ENCODE measurements around the gene MEGF6. TPM values are rescaled to one million over a fixed set of nuclear protein-coding genes. Genes with fewer than 3 reads are reported as not detected.

Gene MEGF6
- total RNA-seq, 1 donor from 2014 or later: 1.7 TPM

DNA sequence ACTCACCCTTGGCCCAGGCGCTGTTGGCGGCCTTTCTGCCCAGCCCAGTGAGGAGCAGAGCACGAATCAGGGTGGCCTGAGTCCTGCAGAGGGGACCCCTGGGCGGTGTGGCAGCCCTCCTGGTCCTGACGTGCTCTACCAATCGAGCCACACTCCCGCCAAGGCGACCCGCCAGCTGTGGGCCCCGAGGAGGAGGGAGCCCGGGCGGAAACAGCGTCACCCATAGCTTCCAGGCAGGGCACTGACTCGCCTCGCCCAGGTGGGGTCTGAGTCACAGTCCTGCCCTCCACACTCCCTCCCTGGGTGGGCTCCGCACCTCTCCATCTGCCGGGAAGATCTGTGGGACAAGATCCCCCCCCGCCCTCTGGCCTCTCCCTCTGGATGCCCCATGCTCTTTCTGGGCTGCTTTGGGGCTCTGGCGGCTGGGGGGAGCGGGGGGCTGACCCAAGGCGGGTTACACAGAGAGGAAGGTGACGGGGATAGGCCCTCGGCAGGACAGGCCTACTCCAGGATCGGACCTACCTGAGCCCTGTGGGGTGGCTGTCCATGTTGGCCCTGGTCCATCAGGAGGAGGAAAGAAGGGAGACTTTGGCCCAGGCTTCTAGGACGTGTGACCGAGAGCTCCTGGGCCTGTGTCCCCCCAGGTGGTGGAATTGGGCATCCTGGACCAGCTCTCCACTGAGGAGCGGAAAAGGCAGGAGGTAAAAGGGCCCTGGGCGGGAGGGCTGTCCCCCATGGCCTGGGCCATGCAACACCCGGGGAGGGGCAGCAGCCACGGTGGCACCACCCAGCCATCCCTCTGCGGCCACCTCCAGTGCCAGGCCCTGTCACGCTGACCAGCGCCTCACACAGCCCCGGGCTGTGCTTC is 142.8 kb downstream of the MEGF6 start:
- no peak overlapping the region for H3K27ac Mint-ChIP-seq
- no peak for DNase-seq (ENCODE audit: low spot score)
- intact Hi-C loops (cut with micrococcal nuclease): no loop called here

GRCh38 chr1:3467096-3468036 is 143.9 kb downstream of the MEGF6 start:
- intact Hi-C loops (cut with micrococcal nuclease): no loop called here
- no peak for DNase-seq (ENCODE audit: low spot score)
- Mint-ChIP-seq H3K4me1 (ENCODE audit: low read depth) (no peaks in the 10 kb centered on the region), H3K27me3 (ENCODE audit: low read depth) (no peaks in the 10 kb centered on the region), H3K36me3 (ENCODE audit: low read depth) (no peaks in the 10 kb centered on the region), H3K27ac (no peak overlapping the region), H3K4me3 (ENCODE audit: low read depth) (no peak overlapping the region), H3K9me3 (no peaks in the 10 kb centered on the region)

More for the DNA sequence above, 142.8 kb downstream of the MEGF6 start:
- H3K4me3 Mint-ChIP-seq (ENCODE audit: low read depth): no peak overlapping the region
- no peaks in the 10 kb centered on the region for H3K36me3 Mint-ChIP-seq (ENCODE audit: low read depth)
- H3K9me3 Mint-ChIP-seq: no peaks in the 10 kb centered on the region
- no peaks in the 10 kb centered on the region for H3K4me1 Mint-ChIP-seq (ENCODE audit: low read depth)
- H3K27me3 Mint-ChIP-seq (ENCODE audit: low read depth): no peaks in the 10 kb centered on the region

DNA sequence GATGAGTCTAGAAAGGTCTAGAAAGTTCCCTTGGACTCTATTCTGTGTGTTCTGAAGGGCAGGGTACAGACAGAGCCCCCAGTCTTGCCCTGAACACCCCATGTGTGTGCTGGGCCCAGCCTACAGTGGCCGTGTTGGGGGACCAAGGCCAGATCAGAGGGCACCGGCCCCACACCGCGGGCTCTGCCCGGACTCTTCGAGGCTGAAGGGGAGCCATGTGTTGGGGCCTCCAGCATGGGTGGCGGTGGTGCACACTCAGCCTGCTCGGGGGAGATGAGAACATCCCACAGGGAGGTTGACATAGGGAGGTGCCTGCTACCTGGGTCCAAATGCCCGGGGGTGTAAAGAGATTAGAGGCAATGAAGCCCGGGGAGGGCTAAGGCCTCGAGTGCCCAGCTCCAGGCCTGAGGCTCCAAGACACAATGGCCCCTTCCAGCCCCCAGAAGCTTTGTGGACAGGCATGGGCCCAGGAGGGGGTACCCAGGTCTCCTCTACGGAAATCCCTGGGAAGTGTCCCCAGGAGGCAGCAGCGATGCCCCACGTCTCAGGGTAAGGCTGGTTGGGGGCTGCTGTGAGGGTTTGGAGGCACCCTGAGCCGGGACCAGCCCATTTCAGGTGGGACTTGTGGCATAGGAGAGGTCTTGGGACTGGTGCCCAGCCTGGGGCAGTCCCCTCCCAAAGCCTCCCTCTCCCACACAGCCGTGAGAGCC is 144.8 kb downstream of the MEGF6 start:
- no peaks in the 10 kb centered on the region for H3K4me1 Mint-ChIP-seq (ENCODE audit: low read depth)
- H3K4me3 Mint-ChIP-seq (ENCODE audit: low read depth): no peak overlapping the region
- no peaks in the 10 kb centered on the region for H3K36me3 Mint-ChIP-seq (ENCODE audit: low read depth)
- H3K27ac Mint-ChIP-seq: no peak overlapping the region
- no peak for DNase-seq (ENCODE audit: low spot score)
- H3K27me3 Mint-ChIP-seq (ENCODE audit: low read depth): no peaks in the 10 kb centered on the region
- intact Hi-C loops (cut with micrococcal nuclease): no loop called here
- H3K9me3 Mint-ChIP-seq: no peaks in the 10 kb centered on the region

DNA sequence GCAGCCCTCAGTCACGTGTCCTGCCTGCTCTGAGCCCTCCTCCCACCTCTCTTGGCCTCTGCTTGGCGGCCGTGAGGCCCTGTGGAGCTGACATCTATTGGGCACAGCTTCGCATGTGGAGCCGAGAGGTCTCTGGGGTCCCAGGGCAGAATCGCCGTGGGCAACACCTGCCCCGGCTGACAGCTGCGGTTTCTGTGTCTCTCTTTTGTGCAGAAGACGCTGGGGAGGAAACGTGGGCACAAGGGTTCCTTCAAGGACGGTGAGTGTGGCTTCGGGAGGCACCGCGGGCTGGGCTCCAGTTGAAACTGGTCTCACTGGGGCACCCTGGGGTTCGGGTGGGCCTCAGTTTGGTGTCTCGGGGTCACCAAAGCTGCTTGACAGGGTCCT is 145.4 kb downstream of the MEGF6 start:
- no peak overlapping the region for H3K4me3 Mint-ChIP-seq (ENCODE audit: low read depth)
- no peaks in the 10 kb centered on the region for H3K4me1 Mint-ChIP-seq (ENCODE audit: low read depth)
- no peaks in the 10 kb centered on the region for H3K27me3 Mint-ChIP-seq (ENCODE audit: low read depth)
- no peak overlapping the region for H3K27ac Mint-ChIP-seq
- no peak for DNase-seq (ENCODE audit: low spot score)
- H3K9me3 Mint-ChIP-seq: no peaks in the 10 kb centered on the region
- intact Hi-C loops (cut with micrococcal nuclease): no loop called here
- H3K36me3 Mint-ChIP-seq (ENCODE audit: low read depth): no peaks in the 10 kb centered on the region

DNA sequence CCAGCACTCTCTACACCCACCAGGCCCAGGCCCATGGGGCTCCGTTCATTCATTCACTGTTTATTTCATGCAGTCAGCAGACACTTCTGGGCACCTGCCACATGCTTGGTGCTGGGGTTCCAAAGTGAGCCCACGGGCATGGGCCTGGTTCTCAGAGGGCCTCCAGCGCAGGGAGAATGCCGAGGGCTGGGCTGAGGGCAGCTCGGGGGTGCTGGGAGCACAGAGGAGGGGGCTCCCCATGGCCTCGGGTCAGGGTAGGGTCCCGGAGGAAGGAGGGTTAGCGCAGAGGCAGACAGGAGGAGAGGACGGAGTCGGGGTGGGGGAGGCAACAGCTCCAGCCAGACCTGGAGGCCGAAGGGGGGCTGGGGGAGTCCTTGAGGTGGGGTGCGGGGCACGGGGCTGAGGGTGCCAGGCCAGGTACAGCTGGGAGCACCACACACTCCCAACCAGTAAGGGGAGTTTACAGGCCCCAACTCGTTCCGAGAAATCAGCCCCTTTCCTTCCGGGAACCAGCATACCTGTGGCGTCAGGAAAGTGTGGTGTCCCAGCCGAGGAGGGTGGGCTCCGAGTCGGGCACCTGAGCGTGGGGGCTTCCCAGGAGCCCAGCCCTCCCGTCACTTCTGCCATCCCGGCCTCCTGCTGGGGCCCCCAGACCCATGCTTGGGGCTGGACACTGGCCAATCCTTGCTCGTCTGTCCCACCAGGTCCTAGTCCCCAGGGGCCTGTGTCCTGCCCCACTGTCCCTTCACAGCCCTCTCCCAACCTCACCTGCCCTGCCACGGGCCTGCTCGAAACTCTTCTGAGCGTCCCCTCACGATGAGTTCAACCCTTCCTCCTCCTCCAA is 146.0 kb downstream of the MEGF6 start:
- H3K36me3 Mint-ChIP-seq (ENCODE audit: low read depth): no peaks in the 10 kb centered on the region
- no peaks in the 10 kb centered on the region for H3K4me1 Mint-ChIP-seq (ENCODE audit: low read depth)
- no peak for DNase-seq (ENCODE audit: low spot score)
- H3K27ac Mint-ChIP-seq: no peak overlapping the region
- no peaks in the 10 kb centered on the region for H3K27me3 Mint-ChIP-seq (ENCODE audit: low read depth)
- H3K9me3 Mint-ChIP-seq: no peaks in the 10 kb centered on the region
- intact Hi-C loops (cut with micrococcal nuclease): no loop called here
- H3K4me3 Mint-ChIP-seq (ENCODE audit: low read depth): no peak overlapping the region

DNA sequence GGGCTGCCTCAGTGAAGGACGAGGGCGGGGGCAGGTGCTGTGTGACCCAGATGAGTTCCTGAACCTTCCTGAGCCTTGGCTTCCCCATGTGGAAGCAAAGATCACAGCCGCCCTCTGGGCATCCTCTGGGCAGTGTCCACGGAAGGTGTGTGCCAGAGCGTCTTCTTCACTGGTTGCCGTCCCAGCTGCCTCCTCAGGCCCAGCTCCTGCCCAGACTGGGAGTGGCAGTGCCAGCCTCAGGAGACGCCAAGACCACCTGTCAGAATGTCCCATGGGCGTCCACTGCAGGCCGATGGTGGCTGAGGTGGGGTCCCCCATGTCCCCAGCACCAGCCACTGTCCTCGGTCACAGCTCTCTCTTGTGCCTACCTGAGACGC is 146.7 kb downstream of the MEGF6 start:
- no peak overlapping the region for H3K27ac Mint-ChIP-seq
- no peak overlapping the region for H3K4me3 Mint-ChIP-seq (ENCODE audit: low read depth)
- no peak for DNase-seq (ENCODE audit: low spot score)
- intact Hi-C loops (cut with micrococcal nuclease): no loop called here
- no peaks in the 10 kb centered on the region for H3K9me3 Mint-ChIP-seq
- H3K4me1 Mint-ChIP-seq (ENCODE audit: low read depth): no peaks in the 10 kb centered on the region
- no peaks in the 10 kb centered on the region for H3K27me3 Mint-ChIP-seq (ENCODE audit: low read depth)
- H3K36me3 Mint-ChIP-seq (ENCODE audit: low read depth): no peaks in the 10 kb centered on the region

DNA sequence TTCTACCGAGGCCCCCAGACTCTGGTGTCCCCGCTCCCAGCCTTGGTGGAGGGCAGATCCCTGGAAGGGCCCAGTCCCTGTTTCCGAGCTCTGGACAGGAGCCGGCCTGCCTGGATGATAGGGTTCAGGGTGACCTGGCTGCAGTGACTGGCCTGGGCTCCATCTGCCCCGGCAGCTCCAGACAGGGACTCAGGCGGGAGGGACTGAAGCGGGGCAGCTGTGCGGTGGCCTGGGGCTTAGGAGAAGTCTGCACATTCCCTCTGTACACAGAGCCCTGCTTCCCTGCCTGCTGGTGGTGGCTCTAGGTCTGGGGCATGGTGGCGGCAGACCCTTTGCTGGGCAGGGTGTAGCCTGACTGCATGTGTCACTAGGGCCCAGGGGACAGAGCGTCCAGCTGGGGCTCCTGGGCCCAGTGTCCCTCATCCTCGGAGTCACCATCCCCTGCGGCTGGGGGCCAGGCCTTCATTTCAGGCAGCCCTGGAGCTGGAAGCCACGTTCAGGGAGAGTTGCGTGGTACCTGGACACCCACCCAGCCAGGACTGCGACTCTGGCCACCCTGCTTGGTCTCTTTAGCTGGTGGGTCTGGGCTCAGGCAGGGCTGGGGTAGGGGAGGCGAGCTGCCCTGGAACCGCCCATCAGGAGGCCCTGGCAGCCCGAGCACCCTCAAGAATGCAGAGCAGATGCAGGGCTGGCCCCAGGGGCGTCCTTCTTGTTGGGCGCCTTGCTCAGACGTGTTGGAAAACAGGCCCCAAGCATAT is 147.2 kb downstream of the MEGF6 start:
- no peak for DNase-seq (ENCODE audit: low spot score)
- no peaks in the 10 kb centered on the region for H3K4me1 Mint-ChIP-seq (ENCODE audit: low read depth)
- no peaks in the 10 kb centered on the region for H3K36me3 Mint-ChIP-seq (ENCODE audit: low read depth)
- H3K4me3 Mint-ChIP-seq (ENCODE audit: low read depth): no peak overlapping the region
- H3K27ac Mint-ChIP-seq: no peak overlapping the region
- H3K9me3 Mint-ChIP-seq: no peaks in the 10 kb centered on the region
- intact Hi-C loops (cut with micrococcal nuclease): no loop called here
- H3K27me3 Mint-ChIP-seq (ENCODE audit: low read depth): no peaks in the 10 kb centered on the region

DNA sequence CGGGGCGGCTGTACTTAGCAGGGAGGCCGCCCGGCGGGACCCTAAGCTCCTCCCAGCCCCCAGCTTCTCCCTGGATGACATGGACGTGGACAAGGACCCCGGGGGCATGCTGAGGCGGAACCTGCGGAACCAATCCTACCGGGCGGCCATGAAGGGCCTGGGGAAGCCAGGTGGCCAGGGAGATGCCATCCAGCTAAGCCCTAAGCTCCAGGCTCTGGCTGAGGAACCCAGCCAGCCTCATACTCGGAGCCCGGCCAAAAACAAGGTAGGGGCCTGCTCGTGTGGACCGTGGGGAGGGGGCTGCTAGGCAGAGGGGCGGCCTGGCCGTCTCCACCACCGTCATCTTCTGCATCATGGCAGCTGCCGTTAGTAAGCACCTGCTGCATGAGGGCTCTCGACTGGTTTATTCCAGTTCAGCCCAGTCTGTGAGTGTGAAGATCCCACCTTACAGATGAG is 147.9 kb downstream of the MEGF6 start:
- no peak overlapping the region for H3K27ac Mint-ChIP-seq
- intact Hi-C loops (cut with micrococcal nuclease): no loop called here
- H3K9me3 Mint-ChIP-seq: no peaks in the 10 kb centered on the region
- DNase-seq (ENCODE audit: low spot score): no peak
- H3K27me3 Mint-ChIP-seq (ENCODE audit: low read depth): no peaks in the 10 kb centered on the region
- no peaks in the 10 kb centered on the region for H3K4me1 Mint-ChIP-seq (ENCODE audit: low read depth)
- H3K36me3 Mint-ChIP-seq (ENCODE audit: low read depth): no peaks in the 10 kb centered on the region
- no peak overlapping the region for H3K4me3 Mint-ChIP-seq (ENCODE audit: low read depth)

DNA sequence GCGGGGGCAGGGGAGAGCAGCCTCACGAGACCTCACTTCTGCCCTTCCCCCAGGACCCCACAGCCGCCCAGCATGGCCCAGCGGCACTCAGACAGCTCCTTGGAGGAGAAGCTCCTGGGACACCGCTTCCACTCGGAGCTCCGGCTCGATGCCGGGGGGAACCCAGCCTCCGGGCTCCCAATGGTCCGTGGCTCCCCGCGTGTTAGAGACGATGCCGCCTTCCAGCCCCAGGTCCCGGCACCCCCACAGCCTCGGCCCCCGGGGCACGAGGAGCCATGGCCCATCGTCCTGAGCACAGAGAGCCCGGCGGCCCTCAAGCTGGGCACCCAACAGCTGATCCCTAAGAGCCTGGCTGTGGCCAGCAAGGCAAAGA is 148.3 kb downstream of the MEGF6 start:
- no peaks in the 10 kb centered on the region for H3K27me3 Mint-ChIP-seq (ENCODE audit: low read depth)
- H3K27ac Mint-ChIP-seq: no peak overlapping the region
- intact Hi-C loops (cut with micrococcal nuclease): no loop called here
- H3K36me3 Mint-ChIP-seq (ENCODE audit: low read depth): no peaks in the 10 kb centered on the region
- no peaks in the 10 kb centered on the region for H3K4me1 Mint-ChIP-seq (ENCODE audit: low read depth)
- DNase-seq (ENCODE audit: low spot score): no peak
- no peaks in the 10 kb centered on the region for H3K9me3 Mint-ChIP-seq
- no peak overlapping the region for H3K4me3 Mint-ChIP-seq (ENCODE audit: low read depth)

- Mint-ChIP-seq H3K27me3 (ENCODE audit: low read depth) (no peaks in the 10 kb centered on the region), H3K36me3 (ENCODE audit: low read depth) (no peaks in the 10 kb centered on the region), H3K4me3 (ENCODE audit: low read depth) (no peak overlapping the region), H3K4me1 (ENCODE audit: low read depth) (no peaks in the 10 kb centered on the region), H3K9me3 (no peaks in the 10 kb centered on the region), H3K27ac (no peak overlapping the region)
- DNase-seq (ENCODE audit: low spot score): no peak
- intact Hi-C loops (cut with micrococcal nuclease): no loop called here
These were observed 148.8 kb downstream of the MEGF6 start for GRCh38 chr1:3462356-3463012.

- DNase-seq (ENCODE audit: low spot score): no peak
- H3K4me3 Mint-ChIP-seq (ENCODE audit: low read depth): no peak overlapping the region
- H3K9me3 Mint-ChIP-seq: no peaks in the 10 kb centered on the region
- H3K27ac Mint-ChIP-seq: no peak overlapping the region
- no peaks in the 10 kb centered on the region for H3K27me3 Mint-ChIP-seq (ENCODE audit: low read depth)
- intact Hi-C loops (cut with micrococcal nuclease): no loop called here
- no peaks in the 10 kb centered on the region for H3K4me1 Mint-ChIP-seq (ENCODE audit: low read depth)
- H3K36me3 Mint-ChIP-seq (ENCODE audit: low read depth): no peaks in the 10 kb centered on the region
These were observed 149.4 kb downstream of the MEGF6 start for GRCh38 chr1:3461934-3462275.
